ENCODE measurements around the gene TMSB4X.
A peak's percentile ranks its signal among the peaks of the same experiment; 100 is the strongest.
"Not testable (repeated sequence)": the region's sequence is repeated elsewhere in the genome, so short reads cannot be mapped to it uniquely, and the experiment has no call there.

Gene TMSB4X

DNA sequence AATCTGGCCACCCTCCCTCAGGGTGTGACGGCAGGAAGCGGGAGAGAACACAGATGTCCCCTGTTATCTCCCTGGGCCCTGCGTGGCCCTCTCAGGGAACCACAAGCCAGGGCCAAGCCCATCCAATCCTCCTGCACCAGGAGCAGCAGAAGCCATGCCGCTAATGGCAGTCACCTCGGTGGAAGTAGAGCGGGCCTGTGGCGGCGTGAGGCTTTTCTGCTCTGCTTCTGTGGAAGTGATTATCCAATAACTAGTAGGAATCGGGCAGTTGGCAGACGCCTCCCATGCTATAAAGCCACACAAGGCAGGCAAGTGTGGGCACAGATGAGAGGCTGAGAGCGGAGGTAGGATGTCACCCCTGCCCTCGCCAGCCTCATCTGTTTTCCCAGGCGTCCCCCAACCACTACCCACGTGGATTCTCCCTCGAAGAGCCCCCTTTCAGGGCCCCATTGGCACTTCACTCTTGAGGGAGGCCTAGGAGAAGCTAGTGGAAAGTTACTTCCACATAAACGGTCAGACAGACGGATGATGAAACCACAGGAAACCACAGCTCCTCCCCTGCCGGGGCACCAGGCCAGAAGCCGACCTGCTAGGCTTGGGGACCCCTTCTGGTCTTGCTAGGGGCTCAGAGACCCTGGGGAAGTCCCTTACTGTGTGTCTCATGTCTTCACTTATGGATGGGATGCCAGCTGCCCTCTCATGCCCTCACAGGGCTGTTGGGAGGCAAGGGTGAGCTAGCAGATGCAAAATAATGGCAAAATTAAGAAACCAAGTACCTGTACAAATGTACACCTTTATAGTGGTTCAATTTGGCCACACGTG, 18.8 kb upstream of the TMSB4X start:
- no peak for DNase-seq

DNA sequence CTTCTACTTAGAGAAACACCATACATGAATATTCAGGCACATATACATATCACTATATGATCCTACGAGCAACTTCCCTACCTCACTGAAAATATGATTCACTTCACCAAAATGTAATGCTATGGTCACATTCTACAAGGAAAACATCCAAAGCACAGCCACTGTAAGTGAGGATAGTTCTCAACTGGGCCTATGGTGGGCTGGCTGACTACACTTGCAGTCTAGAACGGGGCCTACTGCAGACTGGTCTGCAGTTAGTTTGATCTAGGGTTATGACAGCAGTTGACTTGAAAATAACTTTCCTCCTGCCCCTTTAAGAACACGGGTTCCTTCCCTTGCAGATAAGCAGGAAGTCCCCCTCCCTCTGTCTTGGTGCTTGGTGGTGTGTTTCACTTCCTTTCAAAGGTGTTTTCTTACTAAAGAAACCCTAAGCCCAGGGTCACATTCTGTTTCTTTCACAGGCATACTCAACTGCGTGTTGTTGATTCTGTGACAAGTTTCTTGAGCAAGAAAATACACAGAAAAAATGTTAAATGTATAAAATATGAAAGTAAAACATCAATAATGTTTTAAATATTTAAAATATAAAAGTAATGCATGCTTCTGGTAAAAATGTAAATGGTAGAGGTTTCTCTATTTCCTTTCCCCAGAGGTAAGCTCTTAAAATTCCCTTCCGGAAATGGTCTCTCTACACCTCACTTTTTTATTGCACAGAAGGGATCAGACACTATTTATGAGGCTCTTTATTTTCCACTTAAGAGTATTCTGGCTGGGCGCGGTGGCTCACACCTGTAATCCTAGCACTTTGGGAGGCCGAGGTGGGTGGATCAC, 18.0 kb upstream of the TMSB4X start:
- DNase-seq, result no peak

DNA sequence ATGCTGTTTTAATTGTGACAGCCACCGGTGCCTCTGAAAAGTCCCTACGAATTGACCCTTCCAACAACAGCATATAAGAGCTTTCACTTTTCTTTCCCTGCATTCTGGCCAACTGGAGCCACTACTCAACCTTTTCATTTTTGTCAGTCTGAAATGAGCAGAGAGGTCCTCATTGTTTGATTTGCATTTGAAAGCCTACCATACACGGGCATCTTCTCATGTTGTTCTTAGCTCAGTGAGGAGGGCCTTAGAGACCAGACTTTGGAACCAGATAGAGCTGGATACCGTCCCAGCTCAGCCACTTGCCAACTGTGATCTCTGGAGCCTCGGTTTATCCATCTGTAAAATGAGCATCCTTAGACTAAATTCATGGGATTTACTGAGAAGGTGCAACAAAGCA, 16.9 kb upstream of the TMSB4X start:
- no peak for DNase-seq

DNA sequence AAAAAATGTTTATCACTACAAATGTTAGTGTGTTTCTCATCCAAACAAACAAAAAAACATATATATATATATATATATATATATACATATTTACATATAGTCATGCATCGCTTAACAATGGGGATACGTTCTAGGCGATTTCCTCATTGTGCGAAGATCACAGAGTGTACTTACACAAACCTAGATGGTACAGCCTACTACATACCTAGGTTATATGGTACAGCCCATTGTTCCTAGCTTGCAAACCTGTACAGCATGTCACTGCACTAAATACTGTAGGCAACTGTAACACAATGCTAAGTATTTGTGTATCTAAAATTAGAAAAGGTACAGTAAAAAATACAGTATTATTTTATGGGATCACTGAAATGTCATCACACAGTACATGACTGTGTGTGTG, 16.4 kb upstream of the TMSB4X start:
- no peak for DNase-seq

DNA sequence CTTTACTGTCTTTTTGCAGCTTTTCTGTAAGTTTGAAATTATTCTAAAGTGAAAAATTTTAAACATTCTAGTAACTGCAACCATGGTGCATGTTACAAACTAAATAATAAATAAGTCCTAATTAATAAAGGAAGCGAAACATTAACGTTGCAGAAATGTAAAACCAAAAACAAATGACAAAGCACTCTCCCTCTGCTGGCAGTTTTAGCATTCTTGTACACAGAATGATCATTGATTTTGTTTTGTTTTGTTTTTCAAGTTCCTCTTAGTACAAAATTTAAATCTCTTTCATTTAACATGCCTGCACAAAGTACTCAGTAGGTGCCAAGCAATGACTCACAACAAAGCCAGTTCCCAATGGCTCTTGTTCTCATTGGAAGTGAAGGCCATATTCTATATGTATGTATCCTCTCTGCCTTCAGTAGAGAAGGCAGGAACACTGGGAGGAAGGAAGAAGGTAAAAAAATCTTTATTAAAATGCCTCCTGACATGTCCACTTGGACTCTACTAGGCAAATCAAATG, 13.7 kb upstream of the TMSB4X start:
- no peak for DNase-seq

DNA sequence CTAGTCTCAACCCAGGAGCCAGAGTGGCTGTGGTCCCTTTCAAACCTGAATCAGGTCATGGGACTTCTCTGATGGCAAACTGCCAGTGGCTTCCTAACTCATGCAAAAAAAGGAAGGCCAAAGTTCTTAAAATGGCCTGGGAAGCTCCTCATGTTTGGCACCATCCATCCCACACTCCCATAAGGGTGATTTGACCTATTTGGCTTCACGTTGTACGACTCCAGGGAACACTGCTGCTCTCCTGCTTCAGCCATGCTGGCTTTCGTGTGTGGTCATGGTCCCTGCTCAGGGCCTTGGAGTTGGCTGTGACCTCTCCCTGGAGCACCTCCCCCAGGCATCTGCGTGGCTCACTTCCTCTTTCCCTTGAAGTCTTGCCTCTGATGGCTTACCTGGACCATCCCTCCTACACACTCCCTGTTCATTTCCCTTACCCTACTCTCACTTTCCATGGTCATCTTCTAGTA, 12.8 kb upstream of the TMSB4X start:
- DNase-seq, result no peak

DNA sequence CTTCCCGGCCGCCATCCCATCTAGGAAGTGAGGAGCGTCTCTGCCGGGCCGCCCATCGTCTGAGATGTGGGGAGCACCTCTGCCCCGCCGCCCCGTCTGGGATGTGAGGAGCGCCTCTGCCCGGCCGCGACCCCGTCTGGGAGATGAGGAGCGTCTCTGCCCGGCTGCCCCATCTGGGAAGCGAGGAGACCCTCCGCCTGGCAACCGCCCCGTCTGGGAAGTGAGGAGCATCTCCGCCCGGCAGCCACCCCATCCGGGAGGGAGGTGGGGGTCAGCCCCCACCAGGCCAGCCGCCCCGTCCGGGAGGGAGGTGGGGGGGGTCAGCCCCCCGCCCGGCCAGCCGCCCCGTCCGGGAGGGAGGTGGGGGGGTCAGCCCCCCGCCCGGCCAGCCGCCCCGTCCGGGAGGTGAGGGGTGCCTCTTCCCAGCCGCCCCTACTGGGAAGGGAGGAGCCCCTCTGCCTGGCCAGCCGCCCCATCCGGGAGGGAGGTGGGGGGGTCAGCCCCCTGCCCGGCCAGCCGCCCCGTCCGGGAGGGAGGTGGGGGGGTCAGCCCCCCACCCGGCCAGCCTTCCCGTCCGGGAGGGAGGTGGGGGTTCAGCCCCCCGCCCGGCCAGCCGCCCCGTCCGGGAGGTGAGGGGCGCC, 11.6 kb upstream of the TMSB4X start:
- not testable (repeated sequence) for DNase-seq

DNA sequence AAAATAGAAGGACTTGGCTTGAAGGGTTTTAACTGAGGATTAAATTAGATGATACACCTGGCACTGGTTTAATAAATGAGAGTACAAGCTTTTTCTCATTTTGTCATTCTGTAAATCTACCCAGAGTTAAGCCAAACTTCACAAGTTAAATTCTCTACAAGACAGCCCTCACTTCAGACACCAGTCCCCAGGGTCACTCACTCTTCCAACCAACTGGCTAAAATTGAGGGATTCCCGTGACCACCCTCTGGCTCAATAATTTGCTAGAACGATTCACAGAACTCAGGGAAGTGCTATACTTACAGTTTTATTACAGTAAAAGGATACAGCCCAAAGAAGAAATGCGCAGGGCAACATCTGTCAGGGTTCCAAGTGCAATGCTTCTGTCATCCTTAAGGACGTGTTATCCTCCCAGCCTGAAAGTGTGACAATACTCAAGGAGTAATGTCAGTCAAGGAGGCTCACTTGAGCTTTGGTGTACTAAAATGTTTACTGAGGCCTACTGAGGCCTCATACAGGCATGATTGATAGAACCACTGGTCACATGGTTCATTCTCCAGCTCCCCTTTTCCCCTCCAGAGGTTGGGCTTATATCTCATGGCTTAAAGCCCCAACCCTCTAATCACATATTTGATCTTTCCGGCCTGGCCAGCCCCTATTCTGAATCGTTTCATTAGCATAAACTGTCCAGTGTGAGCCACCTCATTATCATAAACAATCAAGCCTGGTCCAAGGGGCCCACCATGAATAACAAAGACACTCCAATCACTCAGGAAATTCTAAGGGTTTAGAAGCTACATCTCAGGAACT, 9.6 kb upstream of the TMSB4X start:
- no peak for DNase-seq

DNA sequence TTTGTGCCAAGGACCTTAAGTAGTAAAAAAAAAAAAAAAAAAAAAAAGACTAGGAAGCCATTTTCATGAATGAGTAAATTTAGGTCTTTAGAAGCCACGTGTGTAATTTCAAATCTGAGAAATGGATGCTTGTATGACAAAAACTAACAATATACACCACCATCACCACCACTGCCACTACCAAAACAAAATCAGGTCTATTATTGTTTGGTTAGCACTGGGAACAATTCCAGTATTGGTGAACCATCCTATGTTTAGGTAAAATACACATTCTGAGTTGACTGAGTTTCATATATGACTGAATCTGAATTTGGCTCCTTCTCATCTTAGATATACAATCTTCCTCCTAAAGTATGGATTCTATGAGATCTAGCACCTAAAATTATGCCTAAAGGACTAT, 8.8 kb upstream of the TMSB4X start:
- no peak for DNase-seq

DNA sequence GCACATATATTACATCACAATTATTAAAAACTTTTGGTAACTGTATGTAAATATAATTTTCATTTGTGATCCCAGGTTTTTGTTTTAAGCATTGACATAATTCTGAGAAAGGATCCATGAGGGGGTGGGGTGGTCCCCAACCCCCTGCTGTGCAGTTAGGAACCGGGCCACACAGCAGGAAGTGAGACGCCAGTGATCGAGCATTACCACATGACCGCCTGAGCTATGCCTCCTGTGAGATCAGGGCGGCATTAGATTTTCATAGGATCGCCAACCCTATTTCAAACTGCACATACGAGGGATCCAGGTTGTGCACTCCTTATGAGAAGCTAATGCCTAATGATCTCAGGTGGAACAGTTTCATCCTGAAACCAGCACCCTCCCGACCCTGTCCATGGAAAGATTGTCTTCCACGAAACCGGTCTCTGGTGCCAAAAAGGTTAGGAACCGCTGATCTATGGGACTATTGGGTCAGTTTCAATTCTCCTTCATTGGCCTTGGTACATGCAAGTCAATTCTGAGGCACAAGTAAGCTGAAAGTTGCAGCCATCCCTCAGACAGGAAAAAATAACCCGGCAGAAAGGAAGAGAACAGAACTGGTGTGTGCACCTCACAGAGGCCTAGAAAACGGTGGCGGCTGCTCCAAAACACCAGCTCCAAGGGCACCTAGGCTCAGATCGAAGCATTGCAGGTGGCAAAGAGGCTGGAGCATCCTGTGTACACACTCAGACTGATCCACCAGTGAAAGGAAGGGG, 7.0 kb upstream of the TMSB4X start:
- no peak for DNase-seq

DNA sequence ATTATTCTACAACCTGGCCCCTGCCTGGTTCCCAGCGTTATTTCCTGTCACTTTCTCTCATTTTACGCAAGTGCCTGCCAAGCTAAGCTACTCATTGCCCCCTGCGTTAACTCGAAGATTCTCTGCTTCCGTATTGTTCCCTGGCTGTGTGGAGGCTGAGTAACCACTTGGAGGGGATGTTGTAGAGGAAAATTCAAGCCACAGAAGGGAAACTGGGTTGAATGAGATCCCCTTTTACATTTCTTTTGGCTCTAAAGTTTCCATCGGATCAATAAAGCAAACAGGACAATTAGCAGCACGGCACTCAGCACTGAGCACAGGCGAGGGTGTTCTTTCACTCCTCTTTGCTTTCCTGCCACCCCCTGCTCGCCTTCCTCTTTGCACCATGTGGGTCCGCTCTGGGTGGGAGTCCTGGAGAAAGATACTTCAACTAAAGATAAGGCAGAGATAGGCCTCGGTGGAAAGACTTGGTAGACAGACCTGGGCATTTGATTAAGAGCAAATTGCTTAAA, 4.2 kb upstream of the TMSB4X start:
- DNase-seq, result peak; percentile 37

DNA sequence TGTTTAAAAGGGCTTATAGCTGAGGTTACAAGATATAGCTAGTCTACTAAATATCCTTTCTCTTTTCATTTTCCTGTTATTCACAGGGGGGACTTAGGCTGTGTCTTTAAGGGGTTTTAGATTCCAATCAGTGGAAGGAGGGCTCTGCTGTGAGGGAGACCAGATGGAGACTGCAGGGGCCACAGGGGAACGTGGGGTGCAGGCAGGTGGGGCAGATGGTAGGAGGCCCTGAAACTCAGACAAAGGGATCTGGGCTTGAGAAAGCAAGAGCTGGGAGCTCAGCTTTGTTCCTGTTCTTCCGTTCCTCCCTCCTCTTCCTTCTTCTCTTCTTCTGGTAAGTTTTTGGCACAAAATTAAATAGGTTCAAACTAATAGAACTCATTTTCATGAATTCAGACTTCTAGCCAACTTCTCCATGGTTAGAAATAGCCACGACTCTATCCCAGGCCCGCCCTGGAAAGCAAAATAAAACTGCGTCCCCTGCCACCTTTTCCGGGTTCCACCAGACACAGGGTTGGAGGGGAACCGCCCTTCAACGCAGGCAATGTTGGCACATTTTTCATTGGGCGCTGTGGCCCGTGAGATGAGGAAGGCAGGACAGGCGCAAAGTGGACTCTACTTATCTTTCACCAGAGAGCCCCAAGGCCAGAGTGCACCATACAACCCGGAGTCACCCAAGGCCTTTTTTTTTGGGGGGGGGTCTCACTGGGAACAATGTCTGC, 3.5 kb upstream of the TMSB4X start:
- DNase-seq, result no peak

DNA sequence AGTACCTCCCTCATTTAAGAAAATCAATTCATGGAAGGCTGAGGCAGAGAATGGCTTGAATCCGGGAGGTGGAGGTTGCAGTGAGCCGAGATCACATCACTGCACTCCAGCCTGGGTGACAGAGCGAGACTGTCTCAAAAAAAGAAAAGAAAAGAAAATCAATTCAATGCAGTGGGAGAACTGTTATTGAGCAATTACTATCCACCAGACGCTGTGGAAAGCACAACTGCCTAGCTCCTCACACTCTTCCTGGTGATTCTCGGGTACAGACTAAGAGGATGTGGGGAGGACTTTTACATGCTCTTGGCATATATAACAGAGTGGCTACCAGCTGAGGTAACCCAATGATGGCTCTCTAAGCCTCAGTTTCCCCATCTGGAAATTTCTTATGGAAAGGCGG, 2.7 kb upstream of the TMSB4X start:
- DNase-seq, result no peak

DNA sequence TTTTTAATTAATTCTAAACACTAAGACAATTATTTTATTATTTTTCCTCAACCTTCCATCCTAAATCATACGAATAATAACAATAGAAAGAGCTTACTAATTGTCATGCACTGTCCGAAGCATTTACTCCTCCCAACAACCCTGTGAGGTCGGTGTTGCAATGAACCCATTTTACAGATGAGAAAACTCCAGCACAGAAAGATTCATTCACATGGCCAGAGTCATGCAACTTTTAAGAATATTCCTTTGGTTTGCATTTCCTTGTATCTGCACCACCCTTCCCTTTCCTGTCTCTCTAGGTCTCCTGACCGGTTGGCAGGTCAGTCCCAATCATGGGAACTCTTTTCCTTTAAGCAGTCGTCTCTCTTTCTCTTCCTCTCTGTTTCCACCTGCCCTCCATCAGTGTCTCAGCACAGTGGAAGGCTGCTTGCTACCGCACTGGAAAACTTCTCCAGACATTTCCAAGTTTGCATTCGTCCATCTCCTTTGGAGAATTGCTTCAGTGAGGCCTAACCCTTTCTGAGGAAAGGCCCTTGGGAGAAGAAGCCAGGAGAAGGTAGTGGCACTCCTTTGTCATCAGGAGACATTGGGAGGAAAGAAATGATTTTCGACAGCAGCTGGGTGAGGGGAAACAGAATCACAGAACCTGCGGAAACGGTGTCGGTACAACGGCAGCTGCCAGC, 1.9 kb upstream of the TMSB4X start:
- no peak for DNase-seq

DNA sequence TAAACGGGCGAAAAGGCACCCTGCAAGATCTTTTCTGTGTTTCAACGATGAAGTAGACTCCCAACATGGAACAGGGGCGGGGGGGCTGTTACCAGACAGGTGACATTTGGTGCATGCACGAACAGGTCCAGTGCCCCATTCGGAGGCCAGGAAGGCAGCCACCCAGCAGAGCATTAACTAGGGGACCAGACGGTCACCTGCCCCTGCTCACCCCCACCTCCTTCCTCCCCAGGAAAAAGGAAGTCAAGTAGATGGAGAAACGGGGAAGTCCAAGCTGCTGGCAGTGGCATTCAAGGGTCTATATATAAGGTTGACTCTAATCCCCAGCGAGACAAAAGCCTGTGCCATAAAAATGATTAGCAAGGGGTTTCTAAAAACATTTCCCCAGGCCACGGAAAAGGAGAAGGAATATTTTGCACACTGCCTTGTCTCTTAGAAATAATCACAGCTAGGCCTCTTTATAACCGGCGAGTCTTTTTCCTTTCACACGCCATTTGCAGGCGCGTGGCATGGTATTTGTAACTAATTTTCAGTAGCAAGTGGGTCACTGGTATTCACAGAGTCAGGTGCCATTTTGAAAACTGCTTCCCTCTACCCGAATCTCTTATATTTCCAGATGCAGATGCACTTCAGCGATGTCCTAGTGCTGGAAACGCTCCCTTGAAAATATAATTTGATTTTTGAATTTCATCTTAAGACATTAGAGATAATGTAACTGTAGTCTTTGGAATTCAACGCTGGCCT, 1.2 kb upstream of the TMSB4X start:
- DNase-seq, result peak; percentile 72

DNA sequence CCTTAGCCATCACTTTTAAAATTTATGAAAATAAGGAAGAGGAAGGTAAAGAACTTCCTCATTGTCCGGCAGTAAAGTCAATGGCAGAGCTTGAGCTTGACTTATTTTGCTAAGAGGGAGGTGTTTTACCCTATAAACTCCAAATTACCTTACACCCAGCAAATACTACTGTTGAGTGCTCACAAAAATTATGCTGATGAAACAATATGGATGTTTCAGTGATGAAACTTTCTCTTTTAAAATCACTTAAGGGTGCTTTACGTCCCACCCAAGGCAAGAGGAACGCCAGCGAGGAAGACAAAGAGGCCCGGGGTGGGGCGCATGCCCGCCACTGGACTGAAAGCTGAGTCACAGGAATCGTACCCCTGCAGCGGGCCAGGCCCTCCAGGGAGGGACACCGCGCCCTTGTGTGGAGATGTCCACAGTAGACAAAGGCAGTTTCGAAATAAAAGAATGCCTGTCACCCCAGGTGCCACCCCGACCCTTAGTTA, 560 bp upstream of the TMSB4X start:
- DNase-seq, result peak; percentile 33

DNA sequence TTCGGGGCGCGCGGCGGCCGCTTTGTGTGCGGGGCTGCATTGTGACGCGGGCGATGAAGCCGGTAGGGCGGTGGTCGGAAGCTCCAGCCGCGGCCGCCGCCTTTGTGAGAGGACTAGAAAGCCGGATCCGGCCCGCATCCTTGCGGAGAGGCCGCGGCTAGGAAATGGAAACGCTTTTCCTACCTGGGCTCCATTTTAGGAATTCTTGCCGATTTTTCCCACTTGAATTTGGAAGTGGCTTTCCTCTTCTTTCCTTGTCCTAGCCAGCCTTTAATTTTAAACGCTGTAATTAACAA, 708 bp downstream of the TMSB4X start:
- no peak for DNase-seq

DNA sequence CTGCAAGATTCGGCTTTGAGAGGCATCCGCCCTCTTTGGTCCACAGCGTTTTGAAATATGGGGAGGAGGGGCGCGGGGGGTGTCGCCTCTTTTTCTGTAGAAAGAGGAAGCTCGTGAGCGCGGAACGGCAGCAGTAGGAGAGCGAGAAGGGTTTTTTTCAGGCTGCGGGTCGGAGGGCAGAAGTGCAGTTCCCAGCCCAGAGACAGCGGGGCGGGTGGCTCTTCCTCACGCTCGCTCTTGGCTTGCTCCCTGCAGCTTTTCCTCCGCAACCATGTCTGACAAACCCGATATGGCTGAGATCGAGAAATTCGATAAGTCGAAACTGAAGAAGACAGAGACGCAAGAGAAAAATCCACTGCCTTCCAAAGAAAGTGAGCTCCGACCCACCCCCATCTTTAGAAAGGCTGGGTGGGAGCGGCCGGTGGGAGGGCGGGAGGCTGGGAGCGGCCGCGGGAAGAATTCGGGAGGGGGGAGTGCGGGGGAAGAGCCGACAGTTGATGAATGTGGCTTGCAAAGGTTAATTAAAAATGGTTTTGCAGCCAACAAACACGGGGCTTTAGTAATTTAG, 1.2 kb downstream of the TMSB4X start:
- peak; percentile 45 for DNase-seq

Measured in NCI-H1105 treated with DMSO at 0.1 percent for 48 hours (cell line).